HFF-Myc (cell line): ENCODE measurements around the gene APEH.

Experiments used
- DNase-seq: peaks from one replicate; pipeline ENCODE4 v3.0.0-alpha.2; 2011; ENCODE audit warnings: low read depth; ENCODE audit errors: extremely low read depth
- H3K4me3 ChIP-seq: replicated peaks from 2 replicates; pipeline ENCODE4 v1.5.1; 2011; ENCODE audit warnings: low read depth, mild to moderate bottlenecking, control low read depth, low read length
- TF ChIP-seq, protein P1 (sequence below): IDR thresholded peaks from 2 replicates; pipeline ENCODE4 v1.5.1; 2012; ENCODE audit warnings: mild to moderate bottlenecking, low read depth, low read length, control low read depth; ENCODE audit errors: missing control alignments

The APEH gene

GRCh38 chr3:49629451-49629850 is 44.7 kb upstream of the APEH start:
- no peak for DNase-seq
- TF ChIP-seq, protein P1, sequence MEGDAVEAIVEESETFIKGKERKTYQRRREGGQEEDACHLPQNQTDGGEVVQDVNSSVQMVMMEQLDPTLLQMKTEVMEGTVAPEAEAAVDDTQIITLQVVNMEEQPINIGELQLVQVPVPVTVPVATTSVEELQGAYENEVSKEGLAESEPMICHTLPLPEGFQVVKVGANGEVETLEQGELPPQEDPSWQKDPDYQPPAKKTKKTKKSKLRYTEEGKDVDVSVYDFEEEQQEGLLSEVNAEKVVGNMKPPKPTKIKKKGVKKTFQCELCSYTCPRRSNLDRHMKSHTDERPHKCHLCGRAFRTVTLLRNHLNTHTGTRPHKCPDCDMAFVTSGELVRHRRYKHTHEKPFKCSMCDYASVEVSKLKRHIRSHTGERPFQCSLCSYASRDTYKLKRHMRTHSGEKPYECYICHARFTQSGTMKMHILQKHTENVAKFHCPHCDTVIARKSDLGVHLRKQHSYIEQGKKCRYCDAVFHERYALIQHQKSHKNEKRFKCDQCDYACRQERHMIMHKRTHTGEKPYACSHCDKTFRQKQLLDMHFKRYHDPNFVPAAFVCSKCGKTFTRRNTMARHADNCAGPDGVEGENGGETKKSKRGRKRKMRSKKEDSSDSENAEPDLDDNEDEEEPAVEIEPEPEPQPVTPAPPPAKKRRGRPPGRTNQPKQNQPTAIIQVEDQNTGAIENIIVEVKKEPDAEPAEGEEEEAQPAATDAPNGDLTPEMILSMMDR = no peak
- H3K4me3 ChIP-seq = no peak overlapping the region

- no peak overlapping the region for H3K4me3 ChIP-seq
- no peak for DNase-seq
- TF ChIP-seq, protein P1 = no peak
These were observed 44.3 kb upstream of the APEH start for GRCh38 chr3:49629866-49630265.

DNA sequence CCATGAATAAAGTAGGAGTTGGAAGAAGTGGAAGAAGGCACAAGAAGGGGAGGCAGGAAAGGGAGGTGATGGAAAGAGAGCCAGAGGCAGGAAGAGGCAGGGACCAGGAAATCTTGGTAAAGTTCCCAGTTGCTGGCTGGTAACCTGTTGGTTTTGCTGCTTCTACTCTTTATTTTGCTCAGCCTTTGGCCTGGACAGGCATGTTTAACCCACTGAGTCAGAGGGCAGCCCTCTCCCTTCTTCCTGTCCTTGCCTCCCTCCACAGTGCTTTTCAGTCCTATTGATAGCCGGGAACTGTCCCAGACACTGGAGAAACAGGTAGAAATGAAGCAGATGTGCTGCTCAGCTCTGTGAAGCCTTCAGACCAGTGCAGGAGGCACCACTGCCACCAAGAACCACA is 43.4 kb upstream of the APEH start:
- no peak for DNase-seq
- TF ChIP-seq, protein P1 = no peak
- H3K4me3 ChIP-seq = no peak overlapping the region

- no peak for DNase-seq
- no peak overlapping the region for H3K4me3 ChIP-seq
- TF ChIP-seq, protein P1 = no peak
These were observed 39.4 kb upstream of the APEH start for GRCh38 chr3:49634736-49635135.

DNA sequence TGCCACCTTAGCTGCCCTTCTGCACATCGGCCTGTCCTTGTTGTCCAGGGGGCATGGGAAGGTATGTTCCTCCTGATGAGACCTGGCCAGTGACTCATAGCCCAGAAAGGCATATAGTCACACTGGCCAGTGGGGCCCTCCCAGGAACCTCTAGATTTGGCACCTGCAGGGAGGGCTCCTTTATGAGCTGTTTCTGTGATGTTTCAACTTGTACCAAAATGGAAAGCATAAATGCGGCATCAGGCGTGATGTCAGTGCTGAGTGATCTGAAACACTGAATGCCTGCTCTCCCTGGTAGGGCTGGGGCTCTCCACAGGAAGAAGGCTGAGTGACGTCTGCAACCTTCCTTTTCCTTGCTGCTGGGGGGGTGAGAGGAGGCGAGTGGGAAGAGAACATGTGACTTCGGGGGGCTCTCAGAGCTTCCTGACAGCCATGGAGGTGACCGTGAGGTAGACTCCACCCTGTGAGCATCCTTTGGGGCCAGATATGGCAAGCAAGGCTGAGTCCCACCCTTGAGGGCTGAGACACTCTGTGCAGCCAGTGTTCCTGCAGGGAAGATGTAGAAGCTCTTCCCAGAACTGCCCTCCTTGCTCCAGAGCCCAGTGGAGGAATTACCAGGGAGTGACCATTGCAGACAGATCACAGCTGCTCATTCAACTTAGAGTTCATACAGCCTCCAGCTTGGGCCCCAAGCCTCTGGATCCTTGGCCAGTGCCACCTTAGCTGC is 37.1 kb upstream of the APEH start:
- TF ChIP-seq, protein P1 = no peak
- DNase-seq = no peak
- H3K4me3 ChIP-seq = no peak overlapping the region

GRCh38 chr3:49638445-49638844 is 35.7 kb upstream of the APEH start:
- TF ChIP-seq, protein P1 = no peak
- DNase-seq = peak; percentile 61
- no peak overlapping the region for H3K4me3 ChIP-seq

DNA sequence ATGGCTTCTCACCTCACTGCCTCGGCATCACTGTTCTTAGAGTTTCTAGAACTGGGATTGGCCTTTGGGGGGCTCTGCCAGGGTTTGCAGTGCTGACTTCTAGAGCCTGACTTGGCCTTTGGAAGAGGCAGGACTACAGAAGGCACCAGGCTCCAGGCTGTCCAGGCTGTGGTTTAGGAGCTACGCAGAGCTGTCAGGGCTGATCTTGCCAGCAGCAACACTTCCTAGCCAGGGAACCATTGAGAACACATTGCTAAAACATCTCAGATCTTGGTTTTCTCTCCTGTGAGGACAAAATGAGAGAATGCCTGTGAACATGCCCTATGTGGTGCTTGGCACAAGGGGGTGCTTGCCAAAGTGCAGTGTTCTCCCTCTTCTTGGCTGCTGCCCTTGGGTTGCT is 34.6 kb upstream of the APEH start:
- no peak for DNase-seq
- H3K4me3 ChIP-seq = no peak overlapping the region
- TF ChIP-seq, protein P1 = no peak
